Left colon (tissue), 2 donors: ENCODE results near the gene GTPBP10. TPM values are rescaled to one million over a fixed set of nuclear protein-coding genes. Genes with fewer than 3 reads are reported as not detected.

Source experiments
- ATAC-seq: fragments of 200-7000 bp; cut with Tn5 transposase; one replicate; pipeline ENCODE4 v1.9.1; 2020; ENCODE audit warnings: mild to moderate bottlenecking, moderate library complexity
- DNase-seq, 2 donors: peaks; one replicate each; pipeline ENCODE4 v3.0.0-alpha.2; 2020
- intact Hi-C, 2 donors: fragments of 100-400 bp; cut with DNase I in 1 of 2; cut with micrococcal nuclease in 1 of 2; formaldehyde crosslinking; loops; one replicate each; pipeline versions ENCODE4 v1.11.2 to v1.14.0; 2022; cut with DNase I, micrococcal nuclease
- total RNA-seq, 2 donors: library from RNA; stranded (reverse); fragmentation: NEBNext Ultra II Directional; extraction: Animal tissue kit (Norgen Biotek cat#: 25700); gene quantifications; one replicate each; pipeline ENCODE4 v1.2.1, GENCODE V29; 2021
- donor health status: DM: no; HTN: no; CAD: no.
- donor health status: DM: yes; HTN: yes; CAD: no.

The GTPBP10 gene
- total RNA-seq, 2 donors from 2014 or later: 16.2 to 21.2 TPM

DNA sequence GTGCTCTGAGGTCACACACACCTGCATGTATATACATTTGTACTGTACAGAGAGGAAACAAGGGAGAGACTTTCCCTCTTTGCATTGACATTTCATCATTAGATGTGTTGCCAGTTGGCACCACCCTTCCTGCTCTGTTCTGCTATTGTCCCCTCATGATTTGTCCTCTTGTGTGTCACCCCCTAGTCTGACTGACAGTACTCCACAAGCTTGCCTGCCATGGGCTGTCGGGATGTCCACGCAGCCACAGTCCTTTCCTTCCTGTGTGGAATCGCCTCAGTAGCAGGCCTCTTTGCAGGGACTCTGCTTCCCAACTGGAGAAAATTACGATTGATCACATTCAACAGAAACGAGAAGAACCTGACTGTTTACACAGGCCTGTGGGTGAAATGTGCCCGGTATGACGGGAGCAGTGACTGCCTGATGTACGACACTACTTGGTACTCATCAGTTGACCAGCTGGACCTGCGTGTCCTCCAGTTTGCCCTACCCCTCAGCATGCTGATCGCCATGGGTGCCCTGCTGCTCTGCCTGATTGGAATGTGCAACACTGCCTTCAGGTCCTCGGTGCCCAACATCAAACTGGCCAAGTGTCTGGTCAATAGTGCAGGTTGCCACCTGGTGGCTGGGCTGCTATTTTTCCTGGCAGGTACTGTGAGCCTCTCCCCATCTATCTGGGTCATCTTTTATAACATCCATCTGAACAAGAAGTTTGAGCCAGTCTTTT is 66.1 kb downstream of the GTPBP10 start:
- intact Hi-C loops: no loop called here
- DNase-seq (peak; percentile 69 to 82), ATAC-seq (peak; percentile 70)

GRCh38 chr7:90413185-90413528 is 66.6 kb downstream of the GTPBP10 start:
- ATAC-seq: no peak
- DNase-seq: no peak
- intact Hi-C loops: no loop called here

GRCh38 chr7:90421651-90422050 is 75.1 kb downstream of the GTPBP10 start:
- intact Hi-C loops: loop anchor here in 1 of 2 donors (10.0 kb wide), 1 partner anchor 107 kb away; no protein-coding TSS in a partner anchor

GRCh38 chr7:90424720-90425119 is 78.2 kb downstream of the GTPBP10 start:
- intact Hi-C loops: loop anchor here in 1 of 2 donors (5.0 to 10.0 kb wide), 3 partner anchors 110 to 272 kb away; partner anchors contain the start of genes STEAP1 and STEAP2
- DNase-seq: no peak
- ATAC-seq: no peak

More at GRCh38 chr7:90421651-90422050, 75.1 kb downstream of the GTPBP10 start:
- no peak for ATAC-seq
- DNase-seq: no peak

DNA sequence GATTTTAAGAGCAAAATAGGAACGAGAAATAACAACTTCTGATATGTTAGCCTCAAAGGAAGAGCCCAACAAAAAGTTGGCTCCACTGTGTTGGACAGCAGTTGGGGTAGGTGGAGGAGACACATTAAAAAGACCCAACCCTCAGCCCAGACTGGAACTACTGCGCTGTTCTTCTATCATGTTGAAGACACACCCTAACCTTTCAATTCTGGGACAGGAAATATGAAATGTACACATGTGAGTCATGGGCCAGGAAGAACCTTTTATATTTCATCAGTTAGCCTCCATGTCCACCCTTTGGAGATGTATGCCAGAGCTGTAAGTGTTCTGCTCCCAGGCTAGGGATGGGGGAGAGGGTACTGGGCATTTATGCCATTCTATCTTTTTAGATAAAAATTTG is 78.9 kb downstream of the GTPBP10 start:
- intact Hi-C loops: loop anchor here in 1 of 2 donors (5.0 to 10.0 kb wide), 3 partner anchors 111 to 273 kb away; partner anchors contain the start of genes STEAP1 and STEAP2
- ATAC-seq (peak; percentile 99), DNase-seq (no peak)

- DNase-seq (no peak), ATAC-seq (no peak)
- intact Hi-C loops: no loop called here
These were observed 84.3 kb downstream of the GTPBP10 start for GRCh38 chr7:90430614-90431460.

DNA sequence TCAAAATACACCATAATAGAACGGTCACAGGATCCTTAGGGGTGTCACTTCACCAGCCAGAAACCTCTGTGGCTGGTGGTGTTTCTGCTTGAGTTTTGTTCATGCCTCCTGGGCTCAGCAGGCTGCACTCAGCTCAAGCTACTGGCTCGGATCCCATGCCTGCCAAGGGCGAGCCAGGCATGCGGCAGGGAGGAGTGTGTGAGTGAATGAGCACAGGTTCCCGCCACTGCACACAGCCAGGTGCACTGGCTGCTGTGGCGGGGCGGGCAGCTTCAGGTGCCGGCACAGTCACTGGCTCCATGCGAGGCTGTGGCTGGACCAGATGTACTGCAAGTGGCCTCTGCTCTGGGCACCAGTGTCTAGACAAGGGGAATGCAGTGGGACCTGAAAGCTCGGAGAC is 86.2 kb downstream of the GTPBP10 start:
- ATAC-seq (no peak), DNase-seq (no peak)
- intact Hi-C loops: no loop called here

GRCh38 chr7:90433221-90433620 is 86.7 kb downstream of the GTPBP10 start:
- intact Hi-C loops: no loop called here
- no peak for ATAC-seq

More at GRCh38 chr7:90433221-90433620, 86.7 kb downstream of the GTPBP10 start:
- no peak for DNase-seq

Other genes with a start within 250 kb of the GTPBP10 start
- 10 to 100 TPM; 16.8 to 29.1 TPM for gene STEAP1, start 192.2 kb upstream of the GTPBP10 start, total RNA-seq
- 10 to 100 TPM; 16.2 to 25.2 TPM for gene STEAP2, start 135.0 kb upstream of the GTPBP10 start, total RNA-seq
- gene CFAP69, start 101.5 kb upstream of the GTPBP10 start, total RNA-seq: 1 to 10 TPM; 3.5 to 5.9 TPM
- not detected for gene FAM237B, start 25.4 kb upstream of the GTPBP10 start, total RNA-seq
- gene CLDN12, start 56.7 kb downstream of the GTPBP10 start, total RNA-seq: 10 to 100 TPM; 68.2 to 71.1 TPM
- not detected for gene PTTG1IP2, start 122.9 kb downstream of the GTPBP10 start, total RNA-seq
- 1 to 10 TPM; 5.1 to 5.5 TPM for gene CDK14, start 249.6 kb downstream of the GTPBP10 start, total RNA-seq